GM19467 (cell line): ENCODE results near the gene ADARB2.

Experiments
- ATAC-seq: cut with Tn5 transposase; IDR thresholded peaks from one replicate; pipeline ENCODE4 v1.9.1; 2021; ENCODE audit warnings: mild to moderate bottlenecking, moderate library complexity; ENCODE audit not compliant: unreplicated experiment

Gene ADARB2

GRCh38 chr10:1130995-1131790 lies 606.1 kb downstream of the ADARB2 start:
- no peak for ATAC-seq

GRCh38 chr10:1130226-1130625 lies 607.1 kb downstream of the ADARB2 start:
- no peak for ATAC-seq

- no peak for ATAC-seq
Observed at GRCh38 chr10:1128649-1129048, 608.7 kb downstream of the ADARB2 start.

GRCh38 chr10:1128115-1128514 lies 609.2 kb downstream of the ADARB2 start:
- no peak for ATAC-seq

GRCh38 chr10:1127629-1128028 lies 609.7 kb downstream of the ADARB2 start:
- no peak for ATAC-seq
